K562 (cell line): ENCODE measurements around the gene TDRD10. TPM values are rescaled to one million over a fixed set of nuclear protein-coding genes. Genes with fewer than 3 reads are reported as not detected.

Experiments
- FOS ChIP-seq: IDR thresholded peaks from 3 replicates; pipeline ENCODE4 v1.6.1; 2011; ENCODE audit not compliant: insufficient read length; ENCODE audit errors: extremely low read depth
- GABPB2 ChIP-seq: fragments of 250-450 bp; sonication (Bioruptor Pico); conservative IDR thresholded peaks from 2 replicates; pipeline ENCODE4 v1.5.1; 2021; ENCODE audit warnings: mild to moderate bottlenecking
- ILK ChIP-seq: fragments of 450-650 bp; IDR thresholded peaks from 2 replicates; pipeline ENCODE4 v1.6.1; 2016; ENCODE audit warnings: missing genetic modification characterization, low read depth, mild to moderate bottlenecking, missing compliant biosample characterization, moderate library complexity, borderline replicate concordance
- IRF2 ChIP-seq: sonication (generic); formaldehyde crosslinking; IDR thresholded peaks from 2 replicates; pipeline ENCODE4 v1.8.1; 2022; ENCODE audit warnings: mild to moderate bottlenecking, missing genetic modification reagents
- KLF1 ChIP-seq: fragments of 450-650 bp; IDR thresholded peaks from 2 replicates; pipeline ENCODE4 v1.6.1; 2016; ENCODE audit warnings: missing genetic modification characterization, missing compliant biosample characterization
- MCM7 ChIP-seq, 2 experiments: fragments of 450-650 bp; IDR thresholded peaks; 2 replicates each; pipeline ENCODE4 v1.6.1; 2016 to 2018
- MEIS2 ChIP-seq: fragments of 450-650 bp; IDR thresholded peaks from 2 replicates; pipeline ENCODE4 v1.6.1; 2014; ENCODE audit warnings: mild to moderate bottlenecking; ENCODE audit not compliant: partially characterized antibody
- MXI1 ChIP-seq: IDR thresholded peaks from 2 replicates; pipeline ENCODE4 v1.6.1; 2011; ENCODE audit warnings: low read depth, mild to moderate bottlenecking, improper control_type of control experiment, low read length
- NBN ChIP-seq: fragments of 450-650 bp; IDR thresholded peaks from 2 replicates; pipeline ENCODE4 v1.6.1; 2016; ENCODE audit warnings: low read depth, mild to moderate bottlenecking
- NR2C1 ChIP-seq, 2 experiments: fragments of 450-650 bp; IDR thresholded peaks; 2 replicates each; pipeline ENCODE4 v1.6.1; 2017; ENCODE audit warnings: mild to moderate bottlenecking in 2 of 2, antibody characterized with exemption in 1 of 2, inconsistent platforms in 1 of 2, missing compliant biosample characterization in 1 of 2, missing genetic modification characterization in 1 of 2
- NR2C2 ChIP-seq, 2 experiments: fragments of 200-800 bp in 1 of 2; sonication (Bioruptor generic) in 1 of 2; sonication (generic) in 1 of 2; formaldehyde crosslinking in 1 of 2; IDR thresholded peaks; 2 replicates each; pipeline versions ENCODE4 v1.6.1 to v1.8.0; 2016 to 2022; ENCODE audit warnings: mild to moderate bottlenecking in 1 of 2, missing compliant biosample characterization in 1 of 2, missing genetic modification characterization in 1 of 2, missing genetic modification reagents in 1 of 2
- PML ChIP-seq: IDR thresholded peaks from 2 replicates; pipeline ENCODE4 v1.6.1; 2012; ENCODE audit warnings: low read length, inconsistent platforms
- RAD21 ChIP-seq, 2 experiments: fragments of 250-450 bp in 1 of 2; fragments of 450-650 bp in 1 of 2; sonication (Bioruptor Pico) in 1 of 2; formaldehyde crosslinking in 1 of 2; IDR thresholded peaks in 1 of 2; conservative IDR thresholded peaks in 1 of 2; 2 replicates each; pipeline versions ENCODE4 v1.4.0 to v1.8.0; 2020 to 2022; ENCODE audit warnings: mild to moderate bottlenecking in 2 of 2, moderate library complexity in 1 of 2
- TCF7 ChIP-seq: sonication (generic); IDR thresholded peaks from 2 replicates; pipeline ENCODE4 v1.6.1; 2016; ENCODE audit warnings: antibody characterized with exemption, borderline replicate concordance
- TCFL5 ChIP-seq: fragments of 250-450 bp; sonication (Bioruptor Pico); conservative IDR thresholded peaks from 2 replicates; pipeline ENCODE4 v1.6.1; 2021; ENCODE audit warnings: mild to moderate bottlenecking, moderate library complexity, matching md5 sums
- U2AF2 ChIP-seq: fragments of 200-400 bp; formaldehyde crosslinking; optimal IDR thresholded peaks from 2 replicates; pipeline ENCODE3; 2017; ENCODE audit warnings: low read depth, mild to moderate bottlenecking, low read length
- XRCC5 ChIP-seq: fragments of 200-400 bp; formaldehyde crosslinking; IDR thresholded peaks from 2 replicates; pipeline ENCODE4 v1.6.1; 2017; ENCODE audit warnings: low read depth, mild to moderate bottlenecking, low read length
- ZBTB17 ChIP-seq: fragments of 450-650 bp; formaldehyde crosslinking; IDR thresholded peaks from 2 replicates; pipeline ENCODE4 v1.4.0; 2020; ENCODE audit warnings: mild to moderate bottlenecking
- ZNF75A ChIP-seq: fragments of 450-650 bp; formaldehyde crosslinking; IDR thresholded peaks from 2 replicates; pipeline ENCODE4 v1.4.0; 2020; ENCODE audit warnings: mild to moderate bottlenecking
- polyA plus RNA-seq, 8 experiments: library from polyadenylated mRNA; depleted of rRNA in 4 of 8; stranded (reverse) in 5 of 8; unstranded in 3 of 8; fragments of >200 nt; fragmentation: Nextera tagmentation in 2 of 8; fragmentation: Illumina TruSeq in 1 of 8; extraction: Ambion mirVana in 2 of 8; extraction: Trizol in 1 of 8; gene quantifications; 2 replicates each; pipeline versions ENCODE4 v1.2.1 to v1.2.3, GENCODE V29; 2011 to 2014; ENCODE audit warnings: inconsistent platforms in 1 of 8, missing spikeins in 1 of 8
- total RNA-seq, 7 experiments: library from RNA; depleted of rRNA in 6 of 7; stranded (reverse); fragments of >200 nt in 6 of 7; fragmentation: Illumina TruSeq in 2 of 7; extraction: Trizol in 2 of 7; gene quantifications; 2 replicates each; pipeline versions ENCODE4 v1.2.1 to v1.2.3, GENCODE V29; 2011 to 2021; ENCODE audit warnings: low replicate concordance in 1 of 7
- TF ChIP-seq, protein P1 (sequence below): sonication (generic); formaldehyde crosslinking; IDR thresholded peaks from 2 replicates; pipeline ENCODE4 v1.8.0; 2023; ENCODE audit warnings: missing genetic modification reagents, mild to moderate bottlenecking, borderline replicate concordance
- TF ChIP-seq, protein P2 (sequence below): fragments of 250-450 bp; sonication (Bioruptor Pico); IDR thresholded peaks from 2 replicates; pipeline ENCODE4 v1.8.0; 2022; ENCODE audit warnings: moderate library complexity, mild to moderate bottlenecking, inconsistent platforms
- TF ChIP-seq, protein P3 (sequence below): fragments of 450-650 bp; IDR thresholded peaks from 2 replicates; pipeline ENCODE4 v1.6.1; 2014; ENCODE audit warnings: low read depth, mild to moderate bottlenecking, moderate library complexity, borderline replicate concordance

TDRD10 gene
- total and polyA plus RNA-seq, 9 of the 15 experiments (the other 6 are each of a cell fraction or from before 2014, with no cell fraction given) = not detected

DNA sequence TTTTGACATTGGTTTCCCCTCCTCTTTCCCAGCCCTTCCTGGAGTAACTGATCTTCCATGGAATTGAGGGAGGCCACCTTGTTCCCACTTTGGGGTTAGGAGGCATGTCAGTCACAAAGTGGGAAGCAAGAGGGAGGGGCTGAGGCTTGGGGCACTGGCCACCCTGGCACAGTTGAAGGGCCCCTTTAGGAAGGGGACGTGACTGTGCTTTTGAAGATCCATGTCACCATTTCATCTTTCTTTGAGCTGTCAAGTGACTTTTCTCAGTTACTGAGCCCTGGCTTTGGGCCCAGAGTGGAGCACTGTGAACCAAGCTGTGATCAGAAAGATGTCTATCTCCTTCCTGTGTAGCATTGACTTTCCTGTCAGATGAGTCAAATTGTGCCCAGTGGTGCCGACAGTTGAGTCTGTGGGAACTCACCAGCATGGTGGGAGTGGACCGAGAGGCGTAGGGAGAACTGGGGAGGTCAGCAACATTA is 38.5 kb upstream of the TDRD10 start (continued):
- TF ChIP-seq, protein P1, sequence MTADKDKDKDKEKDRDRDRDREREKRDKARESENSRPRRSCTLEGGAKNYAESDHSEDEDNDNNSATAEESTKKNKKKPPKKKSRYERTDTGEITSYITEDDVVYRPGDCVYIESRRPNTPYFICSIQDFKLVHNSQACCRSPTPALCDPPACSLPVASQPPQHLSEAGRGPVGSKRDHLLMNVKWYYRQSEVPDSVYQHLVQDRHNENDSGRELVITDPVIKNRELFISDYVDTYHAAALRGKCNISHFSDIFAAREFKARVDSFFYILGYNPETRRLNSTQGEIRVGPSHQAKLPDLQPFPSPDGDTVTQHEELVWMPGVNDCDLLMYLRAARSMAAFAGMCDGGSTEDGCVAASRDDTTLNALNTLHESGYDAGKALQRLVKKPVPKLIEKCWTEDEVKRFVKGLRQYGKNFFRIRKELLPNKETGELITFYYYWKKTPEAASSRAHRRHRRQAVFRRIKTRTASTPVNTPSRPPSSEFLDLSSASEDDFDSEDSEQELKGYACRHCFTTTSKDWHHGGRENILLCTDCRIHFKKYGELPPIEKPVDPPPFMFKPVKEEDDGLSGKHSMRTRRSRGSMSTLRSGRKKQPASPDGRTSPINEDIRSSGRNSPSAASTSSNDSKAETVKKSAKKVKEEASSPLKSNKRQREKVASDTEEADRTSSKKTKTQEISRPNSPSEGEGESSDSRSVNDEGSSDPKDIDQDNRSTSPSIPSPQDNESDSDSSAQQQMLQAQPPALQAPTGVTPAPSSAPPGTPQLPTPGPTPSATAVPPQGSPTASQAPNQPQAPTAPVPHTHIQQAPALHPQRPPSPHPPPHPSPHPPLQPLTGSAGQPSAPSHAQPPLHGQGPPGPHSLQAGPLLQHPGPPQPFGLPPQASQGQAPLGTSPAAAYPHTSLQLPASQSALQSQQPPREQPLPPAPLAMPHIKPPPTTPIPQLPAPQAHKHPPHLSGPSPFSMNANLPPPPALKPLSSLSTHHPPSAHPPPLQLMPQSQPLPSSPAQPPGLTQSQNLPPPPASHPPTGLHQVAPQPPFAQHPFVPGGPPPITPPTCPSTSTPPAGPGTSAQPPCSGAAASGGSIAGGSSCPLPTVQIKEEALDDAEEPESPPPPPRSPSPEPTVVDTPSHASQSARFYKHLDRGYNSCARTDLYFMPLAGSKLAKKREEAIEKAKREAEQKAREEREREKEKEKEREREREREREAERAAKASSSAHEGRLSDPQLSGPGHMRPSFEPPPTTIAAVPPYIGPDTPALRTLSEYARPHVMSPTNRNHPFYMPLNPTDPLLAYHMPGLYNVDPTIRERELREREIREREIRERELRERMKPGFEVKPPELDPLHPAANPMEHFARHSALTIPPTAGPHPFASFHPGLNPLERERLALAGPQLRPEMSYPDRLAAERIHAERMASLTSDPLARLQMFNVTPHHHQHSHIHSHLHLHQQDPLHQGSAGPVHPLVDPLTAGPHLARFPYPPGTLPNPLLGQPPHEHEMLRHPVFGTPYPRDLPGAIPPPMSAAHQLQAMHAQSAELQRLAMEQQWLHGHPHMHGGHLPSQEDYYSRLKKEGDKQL (CRISPR knock-in tag) = no peak
- TF ChIP-seq, protein P2, sequence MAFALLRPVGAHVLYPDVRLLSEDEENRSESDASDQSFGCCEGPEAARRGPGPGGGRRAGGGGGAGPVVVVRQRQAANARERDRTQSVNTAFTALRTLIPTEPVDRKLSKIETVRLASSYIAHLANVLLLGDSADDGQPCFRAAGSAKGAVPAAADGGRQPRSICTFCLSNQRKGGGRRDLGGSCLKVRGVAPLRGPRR (CRISPR knock-in tag) = no peak
- no peak for TF ChIP-seq MXI1
- 0 out of 2 replicates have a peak, but pooled peaks have one; percentile 13 for TF ChIP-seq KLF1 (tag)
- no peak for TF ChIP-seq TCFL5
- no peak for TF ChIP-seq NR2C1 (IDR thresholded peaks at IDR 0.05)
- 0 out of 2 replicates have a peak, but pooled peaks have one; percentile 9 for TF ChIP-seq NR2C1 (tag; IDR thresholded peaks at IDR 0.05)
- no peak for TF ChIP-seq IRF2 (CRISPR knock-in tag)
- TF ChIP-seq ZBTB17 (CRISPR knock-in tag) = 0 out of 2 replicates have a peak, but pooled peaks have one; percentile 16
- TF ChIP-seq ZNF75A = no peak
- no peak for TF ChIP-seq ILK
- TF ChIP-seq PML = no peak
- no peak for TF ChIP-seq TCF7
- TF ChIP-seq NR2C2 (CRISPR knock-in tag; IDR thresholded peaks at IDR 0.05) = no peak
- peak; percentile 32; the same call in 1 of the 2 replicates for TF ChIP-seq NR2C2 (tag; IDR thresholded peaks at IDR 0.05)
- TF ChIP-seq XRCC5 = no peak
- TF ChIP-seq, protein P3, sequence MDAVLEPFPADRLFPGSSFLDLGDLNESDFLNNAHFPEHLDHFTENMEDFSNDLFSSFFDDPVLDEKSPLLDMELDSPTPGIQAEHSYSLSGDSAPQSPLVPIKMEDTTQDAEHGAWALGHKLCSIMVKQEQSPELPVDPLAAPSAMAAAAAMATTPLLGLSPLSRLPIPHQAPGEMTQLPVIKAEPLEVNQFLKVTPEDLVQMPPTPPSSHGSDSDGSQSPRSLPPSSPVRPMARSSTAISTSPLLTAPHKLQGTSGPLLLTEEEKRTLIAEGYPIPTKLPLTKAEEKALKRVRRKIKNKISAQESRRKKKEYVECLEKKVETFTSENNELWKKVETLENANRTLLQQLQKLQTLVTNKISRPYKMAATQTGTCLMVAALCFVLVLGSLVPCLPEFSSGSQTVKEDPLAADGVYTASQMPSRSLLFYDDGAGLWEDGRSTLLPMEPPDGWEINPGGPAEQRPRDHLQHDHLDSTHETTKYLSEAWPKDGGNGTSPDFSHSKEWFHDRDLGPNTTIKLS = 0 out of 2 replicates have a peak, but pooled peaks have one; percentile 7
- TF ChIP-seq MCM7 (IDR thresholded peaks at IDR 0.05) = no peak
- no peak for TF ChIP-seq FOS
- TF ChIP-seq U2AF2 = no peak
- TF ChIP-seq NBN = no peak
- TF ChIP-seq GABPB2 = no peak
- no peak for TF ChIP-seq RAD21 (CRISPR knock-in tag; conservative IDR thresholded peaks at IDR 0.05 in 1 of 2, IDR thresholded peaks at IDR 0.05 in 1 of 2)
- TF ChIP-seq MEIS2 = peak; percentile 31
